Fibroblast of pulmonary artery (primary cell): ENCODE measurements around the gene LMTK3.

ENCODE experiments used
- DNase-seq: peaks from one replicate; pipeline ENCODE4 v3.0.0-alpha.2; 2010; ENCODE audit warnings: low read depth
- H3K4me3 ChIP-seq: replicated peaks from 2 replicates; pipeline ENCODE4 v1.5.1; 2011; ENCODE audit warnings: low read depth, mild to moderate bottlenecking, control low read depth, low read length, moderate library complexity
- TF ChIP-seq, protein P1 (sequence below): IDR thresholded peaks from 2 replicates; pipeline ENCODE4 v1.5.1; 2011; ENCODE audit warnings: mild to moderate bottlenecking, control low read depth, low read length, inconsistent platforms; ENCODE audit errors: missing control alignments

Gene LMTK3

DNA sequence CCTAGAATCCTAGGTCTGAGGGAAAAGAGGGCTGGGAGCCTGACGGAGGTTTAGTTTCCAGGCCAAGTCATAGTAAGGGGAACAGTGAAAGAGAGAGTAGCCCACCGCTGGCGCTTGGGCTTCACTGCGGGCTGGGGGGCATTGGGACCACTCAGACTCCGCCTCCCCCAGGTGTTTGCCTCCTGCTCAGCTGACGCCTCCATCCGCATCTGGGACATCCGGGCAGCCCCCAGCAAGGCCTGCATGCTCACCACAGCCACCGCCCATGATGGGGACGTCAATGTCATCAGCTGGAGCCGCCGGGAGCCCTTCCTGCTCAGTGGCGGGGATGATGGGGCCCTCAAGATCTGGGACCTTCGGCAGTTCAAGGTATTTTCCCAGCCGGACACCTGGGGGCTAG, 60.8 kb downstream of the LMTK3 start:
- TF ChIP-seq, protein P1, sequence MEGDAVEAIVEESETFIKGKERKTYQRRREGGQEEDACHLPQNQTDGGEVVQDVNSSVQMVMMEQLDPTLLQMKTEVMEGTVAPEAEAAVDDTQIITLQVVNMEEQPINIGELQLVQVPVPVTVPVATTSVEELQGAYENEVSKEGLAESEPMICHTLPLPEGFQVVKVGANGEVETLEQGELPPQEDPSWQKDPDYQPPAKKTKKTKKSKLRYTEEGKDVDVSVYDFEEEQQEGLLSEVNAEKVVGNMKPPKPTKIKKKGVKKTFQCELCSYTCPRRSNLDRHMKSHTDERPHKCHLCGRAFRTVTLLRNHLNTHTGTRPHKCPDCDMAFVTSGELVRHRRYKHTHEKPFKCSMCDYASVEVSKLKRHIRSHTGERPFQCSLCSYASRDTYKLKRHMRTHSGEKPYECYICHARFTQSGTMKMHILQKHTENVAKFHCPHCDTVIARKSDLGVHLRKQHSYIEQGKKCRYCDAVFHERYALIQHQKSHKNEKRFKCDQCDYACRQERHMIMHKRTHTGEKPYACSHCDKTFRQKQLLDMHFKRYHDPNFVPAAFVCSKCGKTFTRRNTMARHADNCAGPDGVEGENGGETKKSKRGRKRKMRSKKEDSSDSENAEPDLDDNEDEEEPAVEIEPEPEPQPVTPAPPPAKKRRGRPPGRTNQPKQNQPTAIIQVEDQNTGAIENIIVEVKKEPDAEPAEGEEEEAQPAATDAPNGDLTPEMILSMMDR = no peak
- no peak overlapping the region for H3K4me3 ChIP-seq
- no peak for DNase-seq

DNA sequence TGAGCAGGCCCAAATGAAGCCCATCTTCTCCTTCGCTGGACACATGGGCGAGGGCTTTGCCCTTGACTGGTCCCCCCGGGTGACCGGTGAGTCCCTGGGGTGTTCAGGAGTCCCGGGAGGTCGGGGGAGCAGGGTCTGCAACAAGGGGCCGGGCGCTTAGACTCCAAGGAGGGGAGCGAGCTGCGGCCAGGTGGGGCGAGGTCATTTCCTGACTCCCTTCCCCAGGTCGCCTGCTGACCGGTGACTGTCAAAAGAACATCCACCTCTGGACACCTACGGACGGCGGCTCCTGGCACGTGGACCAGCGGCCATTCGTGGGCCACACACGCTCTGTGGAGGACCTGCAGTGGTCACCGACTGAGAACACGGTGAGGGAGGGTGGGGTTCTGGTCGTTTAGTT, 61.2 kb downstream of the LMTK3 start:
- DNase-seq = no peak
- TF ChIP-seq, protein P1 = no peak
- H3K4me3 ChIP-seq = no peak overlapping the region

DNA sequence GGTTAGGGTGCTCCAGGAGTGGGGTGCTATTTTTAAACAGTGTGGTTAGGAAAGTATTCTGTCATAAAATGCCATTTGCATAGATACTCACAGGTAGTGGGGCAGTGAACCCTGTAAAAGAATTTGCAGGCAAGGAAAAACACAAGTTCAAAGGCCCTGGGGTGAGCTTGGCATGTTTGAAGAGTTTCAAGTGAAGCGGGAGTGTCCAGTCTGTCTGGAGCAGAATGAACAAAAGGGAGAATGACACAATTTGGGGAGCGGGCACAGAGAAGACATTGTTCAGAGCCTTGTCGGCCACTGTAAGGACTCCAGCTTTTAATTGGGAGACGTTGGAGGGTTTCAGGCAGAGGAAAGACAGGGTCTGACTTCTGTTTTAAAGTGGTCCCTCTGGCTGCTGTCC, 63.1 kb downstream of the LMTK3 start:
- H3K4me3 ChIP-seq = no peak overlapping the region
- DNase-seq = no peak
- TF ChIP-seq, protein P1 = no peak

DNA sequence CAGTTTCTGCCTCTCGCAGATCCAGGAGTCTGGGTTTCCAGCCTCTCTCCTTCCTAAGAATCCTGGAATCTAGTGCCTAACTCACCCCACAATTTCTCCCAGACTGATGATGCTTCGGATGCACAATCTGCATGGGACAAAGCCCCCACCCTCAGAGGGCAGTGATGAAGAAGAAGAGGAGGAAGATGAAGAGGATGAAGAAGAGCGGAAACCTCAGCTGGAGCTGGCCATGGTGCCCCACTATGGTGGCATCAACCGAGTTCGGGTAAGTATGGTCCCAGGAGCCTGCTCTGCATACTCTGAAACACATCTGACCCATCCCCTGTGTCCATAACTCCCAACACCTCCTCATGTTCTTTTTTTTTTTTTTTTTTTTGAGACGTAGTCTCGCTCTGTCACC, 65.1 kb downstream of the LMTK3 start:
- TF ChIP-seq, protein P1 = no peak

DNA sequence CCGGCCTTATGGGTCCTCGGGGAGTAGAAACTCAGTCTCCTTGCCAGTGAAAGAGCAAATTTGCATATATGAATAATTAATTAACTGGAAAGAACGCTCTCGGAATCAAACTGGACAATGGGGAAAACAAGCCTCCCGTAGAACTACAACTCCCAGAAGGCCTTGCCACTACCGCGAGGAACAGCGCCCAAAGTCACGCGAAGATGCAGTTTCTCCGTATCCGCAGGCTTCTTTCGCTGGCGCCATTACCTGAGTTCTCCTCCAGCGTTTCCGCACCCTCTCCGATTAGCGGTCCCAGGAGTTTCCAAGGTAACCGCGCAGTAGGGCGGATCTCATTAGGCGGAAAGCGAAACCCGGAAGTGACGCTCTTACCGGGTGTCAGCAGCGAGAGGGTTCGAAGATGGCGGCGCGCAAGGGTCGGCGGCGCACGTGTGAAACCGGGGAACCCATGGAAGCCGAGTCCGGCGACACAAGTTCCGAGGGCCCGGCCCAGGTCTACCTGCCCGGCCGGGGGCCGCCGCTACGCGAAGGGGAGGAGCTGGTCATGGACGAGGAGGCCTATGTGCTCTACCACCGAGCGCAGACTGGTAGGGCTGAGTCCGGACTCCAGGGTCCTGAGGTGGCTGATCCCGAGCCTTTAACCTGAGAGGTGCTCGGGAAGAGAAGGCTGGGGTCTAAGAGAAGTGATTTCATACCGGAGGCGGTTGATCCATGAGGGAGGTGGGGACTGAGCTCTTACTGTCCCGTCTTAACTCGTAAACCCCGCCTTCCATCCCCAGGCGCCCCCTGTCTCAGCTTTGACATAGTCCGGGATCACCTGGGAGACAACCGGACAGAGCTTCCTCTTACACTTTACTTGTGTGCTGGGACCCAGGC, 65.8 kb downstream of the LMTK3 start, which contains the start of gene GRWD1:
Gene GRWD1 (plus strand): TSS at position 378 of the 876 bp plus-strand sequence. CDS start 23 bp downstream, at position 401.
- H3K4me3 ChIP-seq = peak within 1 kb of the TSS; percentile 99
- DNase-seq = peak; percentile 98
- TF ChIP-seq, protein P1 = no peak

More for the DNA sequence above, 65.1 kb downstream of the LMTK3 start:
- no peak for DNase-seq
- peak overlapping the region; percentile 99 for H3K4me3 ChIP-seq

DNA sequence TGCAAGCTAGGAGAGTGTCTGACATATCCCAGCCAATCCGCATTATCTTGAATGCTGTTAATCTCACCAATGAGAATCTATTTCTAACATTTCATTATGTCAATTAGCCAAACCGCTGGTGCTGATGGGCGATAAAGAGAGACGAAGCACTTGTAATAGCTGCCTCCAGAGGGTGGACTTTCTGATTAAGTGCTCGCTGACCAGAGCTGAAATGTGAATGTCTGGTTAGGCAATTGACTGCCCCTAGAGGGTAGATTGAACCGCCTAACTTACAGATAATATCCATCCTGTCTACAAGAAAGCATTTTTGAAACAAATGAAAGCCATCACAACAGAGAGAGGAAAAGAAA, 66.4 kb downstream of the LMTK3 start:
- DNase-seq = peak; percentile 94
- peak overlapping the region; percentile 99 for H3K4me3 ChIP-seq
- TF ChIP-seq, protein P1 = peak; percentile 73

DNA sequence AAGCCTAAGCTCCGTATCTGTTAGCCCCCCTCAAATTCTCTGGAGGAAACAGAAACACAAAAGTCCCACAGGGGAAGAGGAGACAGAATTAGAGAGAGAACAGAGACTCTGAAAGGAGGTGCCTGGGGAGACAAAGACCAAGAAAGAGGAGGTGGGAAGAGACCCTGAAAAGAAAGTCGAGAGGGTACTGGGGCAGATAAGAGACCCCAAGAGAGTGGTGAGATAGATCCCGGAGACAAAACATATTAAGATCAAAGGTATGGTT, 66.8 kb downstream of the LMTK3 start:
- TF ChIP-seq, protein P1 = no peak
- H3K4me3 ChIP-seq = peak overlapping the region; percentile 99
- DNase-seq = no peak
